ENCODE data around the gene STK25. TPM values are rescaled to one million over a fixed set of nuclear protein-coding genes. Genes with fewer than 3 reads are reported as not detected.

STK25 gene
- total and polyA plus RNA-seq, 2 of the 8 experiments (the other 6 are each of a cell fraction or from before 2014, with no cell fraction given): 159 to 546 TPM

DNA sequence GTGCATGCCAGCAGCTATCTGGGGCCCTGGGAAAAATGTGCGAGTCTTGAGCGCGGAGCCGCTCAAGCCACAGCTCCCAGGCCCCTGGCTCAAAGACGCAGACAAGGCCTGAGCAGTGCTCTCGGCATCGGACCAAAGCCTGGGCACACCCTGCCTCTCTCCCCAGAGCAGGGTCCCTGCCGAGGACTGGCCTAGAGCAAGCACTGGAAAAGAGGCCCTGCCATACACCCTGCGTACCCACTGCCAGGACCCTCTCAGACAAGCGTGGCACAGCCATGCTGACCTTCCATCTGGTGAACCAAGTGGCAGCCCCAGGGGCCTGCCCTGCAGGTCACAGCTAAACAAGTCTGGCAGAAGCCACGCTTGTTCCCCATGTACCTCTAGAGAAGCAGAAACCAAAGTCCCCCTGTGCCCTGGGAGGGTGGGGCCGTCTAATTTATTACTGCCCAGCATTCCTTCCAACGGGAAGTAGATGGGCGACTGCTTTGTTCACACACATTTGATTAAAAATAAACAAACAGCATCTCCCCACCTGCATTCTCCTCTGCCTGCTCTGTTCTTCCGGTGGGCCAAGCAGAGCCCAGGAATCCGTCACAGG is 14.0 kb downstream of the STK25 start (continued):
- TF ChIP-seq, protein P1, sequence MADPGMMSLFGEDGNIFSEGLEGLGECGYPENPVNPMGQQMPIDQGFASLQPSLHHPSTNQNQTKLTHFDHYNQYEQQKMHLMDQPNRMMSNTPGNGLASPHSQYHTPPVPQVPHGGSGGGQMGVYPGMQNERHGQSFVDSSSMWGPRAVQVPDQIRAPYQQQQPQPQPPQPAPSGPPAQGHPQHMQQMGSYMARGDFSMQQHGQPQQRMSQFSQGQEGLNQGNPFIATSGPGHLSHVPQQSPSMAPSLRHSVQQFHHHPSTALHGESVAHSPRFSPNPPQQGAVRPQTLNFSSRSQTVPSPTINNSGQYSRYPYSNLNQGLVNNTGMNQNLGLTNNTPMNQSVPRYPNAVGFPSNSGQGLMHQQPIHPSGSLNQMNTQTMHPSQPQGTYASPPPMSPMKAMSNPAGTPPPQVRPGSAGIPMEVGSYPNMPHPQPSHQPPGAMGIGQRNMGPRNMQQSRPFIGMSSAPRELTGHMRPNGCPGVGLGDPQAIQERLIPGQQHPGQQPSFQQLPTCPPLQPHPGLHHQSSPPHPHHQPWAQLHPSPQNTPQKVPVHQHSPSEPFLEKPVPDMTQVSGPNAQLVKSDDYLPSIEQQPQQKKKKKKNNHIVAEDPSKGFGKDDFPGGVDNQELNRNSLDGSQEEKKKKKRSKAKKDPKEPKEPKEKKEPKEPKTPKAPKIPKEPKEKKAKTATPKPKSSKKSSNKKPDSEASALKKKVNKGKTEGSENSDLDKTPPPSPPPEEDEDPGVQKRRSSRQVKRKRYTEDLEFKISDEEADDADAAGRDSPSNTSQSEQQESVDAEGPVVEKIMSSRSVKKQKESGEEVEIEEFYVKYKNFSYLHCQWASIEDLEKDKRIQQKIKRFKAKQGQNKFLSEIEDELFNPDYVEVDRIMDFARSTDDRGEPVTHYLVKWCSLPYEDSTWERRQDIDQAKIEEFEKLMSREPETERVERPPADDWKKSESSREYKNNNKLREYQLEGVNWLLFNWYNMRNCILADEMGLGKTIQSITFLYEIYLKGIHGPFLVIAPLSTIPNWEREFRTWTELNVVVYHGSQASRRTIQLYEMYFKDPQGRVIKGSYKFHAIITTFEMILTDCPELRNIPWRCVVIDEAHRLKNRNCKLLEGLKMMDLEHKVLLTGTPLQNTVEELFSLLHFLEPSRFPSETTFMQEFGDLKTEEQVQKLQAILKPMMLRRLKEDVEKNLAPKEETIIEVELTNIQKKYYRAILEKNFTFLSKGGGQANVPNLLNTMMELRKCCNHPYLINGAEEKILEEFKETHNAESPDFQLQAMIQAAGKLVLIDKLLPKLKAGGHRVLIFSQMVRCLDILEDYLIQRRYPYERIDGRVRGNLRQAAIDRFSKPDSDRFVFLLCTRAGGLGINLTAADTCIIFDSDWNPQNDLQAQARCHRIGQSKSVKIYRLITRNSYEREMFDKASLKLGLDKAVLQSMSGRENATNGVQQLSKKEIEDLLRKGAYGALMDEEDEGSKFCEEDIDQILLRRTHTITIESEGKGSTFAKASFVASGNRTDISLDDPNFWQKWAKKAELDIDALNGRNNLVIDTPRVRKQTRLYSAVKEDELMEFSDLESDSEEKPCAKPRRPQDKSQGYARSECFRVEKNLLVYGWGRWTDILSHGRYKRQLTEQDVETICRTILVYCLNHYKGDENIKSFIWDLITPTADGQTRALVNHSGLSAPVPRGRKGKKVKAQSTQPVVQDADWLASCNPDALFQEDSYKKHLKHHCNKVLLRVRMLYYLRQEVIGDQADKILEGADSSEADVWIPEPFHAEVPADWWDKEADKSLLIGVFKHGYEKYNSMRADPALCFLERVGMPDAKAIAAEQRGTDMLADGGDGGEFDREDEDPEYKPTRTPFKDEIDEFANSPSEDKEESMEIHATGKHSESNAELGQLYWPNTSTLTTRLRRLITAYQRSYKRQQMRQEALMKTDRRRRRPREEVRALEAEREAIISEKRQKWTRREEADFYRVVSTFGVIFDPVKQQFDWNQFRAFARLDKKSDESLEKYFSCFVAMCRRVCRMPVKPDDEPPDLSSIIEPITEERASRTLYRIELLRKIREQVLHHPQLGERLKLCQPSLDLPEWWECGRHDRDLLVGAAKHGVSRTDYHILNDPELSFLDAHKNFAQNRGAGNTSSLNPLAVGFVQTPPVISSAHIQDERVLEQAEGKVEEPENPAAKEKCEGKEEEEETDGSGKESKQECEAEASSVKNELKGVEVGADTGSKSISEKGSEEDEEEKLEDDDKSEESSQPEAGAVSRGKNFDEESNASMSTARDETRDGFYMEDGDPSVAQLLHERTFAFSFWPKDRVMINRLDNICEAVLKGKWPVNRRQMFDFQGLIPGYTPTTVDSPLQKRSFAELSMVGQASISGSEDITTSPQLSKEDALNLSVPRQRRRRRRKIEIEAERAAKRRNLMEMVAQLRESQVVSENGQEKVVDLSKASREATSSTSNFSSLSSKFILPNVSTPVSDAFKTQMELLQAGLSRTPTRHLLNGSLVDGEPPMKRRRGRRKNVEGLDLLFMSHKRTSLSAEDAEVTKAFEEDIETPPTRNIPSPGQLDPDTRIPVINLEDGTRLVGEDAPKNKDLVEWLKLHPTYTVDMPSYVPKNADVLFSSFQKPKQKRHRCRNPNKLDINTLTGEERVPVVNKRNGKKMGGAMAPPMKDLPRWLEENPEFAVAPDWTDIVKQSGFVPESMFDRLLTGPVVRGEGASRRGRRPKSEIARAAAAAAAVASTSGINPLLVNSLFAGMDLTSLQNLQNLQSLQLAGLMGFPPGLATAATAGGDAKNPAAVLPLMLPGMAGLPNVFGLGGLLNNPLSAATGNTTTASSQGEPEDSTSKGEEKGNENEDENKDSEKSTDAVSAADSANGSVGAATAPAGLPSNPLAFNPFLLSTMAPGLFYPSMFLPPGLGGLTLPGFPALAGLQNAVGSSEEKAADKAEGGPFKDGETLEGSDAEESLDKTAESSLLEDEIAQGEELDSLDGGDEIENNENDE (IDR thresholded peaks at IDR 0.05; ENCODE audit: insufficient replicate concordance, low read length): no peak
- TF ChIP-seq EZH2 (IDR thresholded peaks at IDR 0.05; ENCODE audit: low read depth, low read length, severe bottlenecking): no peak
